ENCODE data around the gene IQCE. TPM values are rescaled to one million over a fixed set of nuclear protein-coding genes. Genes with fewer than 3 reads are reported as not detected.
A peak's percentile ranks its signal among the peaks of the same experiment; 100 is the strongest.

The IQCE gene
- total and polyA plus RNA-seq, 2 donors from 2014 or later: 6.1 to 27.8 TPM

DNA sequence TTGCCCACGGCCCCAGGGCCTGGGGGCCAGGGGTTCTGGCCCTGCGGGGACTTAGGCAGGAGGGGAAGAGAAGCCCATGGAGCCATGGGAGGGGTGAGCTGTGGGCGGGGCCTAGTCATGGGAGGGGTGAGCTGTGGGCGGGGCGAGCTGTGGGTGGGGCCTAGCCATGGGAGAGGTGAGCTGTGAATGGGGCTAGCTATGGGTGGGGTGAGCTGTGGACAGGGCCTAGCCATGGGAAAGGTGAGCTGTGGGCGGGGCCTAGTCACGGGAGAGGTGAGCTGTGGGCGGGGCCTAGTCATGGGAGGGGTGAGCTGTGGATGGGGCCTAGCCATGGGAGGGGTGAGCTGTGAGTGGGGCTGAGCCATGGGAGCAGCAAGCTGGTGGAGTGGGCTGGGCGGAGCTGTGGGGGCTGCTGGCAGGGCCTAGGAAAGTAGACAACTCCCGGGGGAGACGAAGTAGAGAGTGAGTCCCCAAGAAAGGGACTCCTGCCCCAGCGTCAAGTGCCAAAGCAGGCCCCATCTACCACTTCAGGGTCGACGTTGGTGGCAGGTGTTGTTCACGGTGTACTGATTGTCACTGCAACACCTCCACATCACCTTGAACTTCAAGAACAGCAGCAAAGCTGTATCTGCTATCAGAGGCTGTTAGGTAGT is 53.8 kb downstream of the IQCE start:
- no peak overlapping the region for H3K4me3 ChIP-seq (ENCODE audit: low read length in 3 of 3)
- peak in 2 of 5 donors; percentile 11 to 76 for DNase-seq
- no peak overlapping the region for H3K27ac ChIP-seq (ENCODE audit: low read depth in 2 of 2, low read length in 2 of 2)
- intact Hi-C loops (cut with DNase I): no loop called here
- no peaks in the 10 kb centered on the region for H3K27me3 ChIP-seq (ENCODE audit: control insufficient read depth, insufficient read depth, low read length)
- TF ChIP-seq CTCF (IDR thresholded peaks at IDR 0.05; ENCODE audit: borderline replicate concordance, extremely low read depth, insufficient read depth): no peak
- peaks cover 0 to 18% (median 10%) of the 10 kb centered on the region in 3 donors for H3K4me1 ChIP-seq (ENCODE audit: control insufficient read depth in 2 of 3, insufficient read depth in 2 of 3, low read depth in 1 of 3, low read length in 3 of 3)
- peaks cover 0 to 5% (median 0%) of the 10 kb centered on the region in 3 donors for H3K36me3 ChIP-seq (ENCODE audit: control insufficient read depth in 2 of 3, insufficient read depth in 3 of 3, low read length in 3 of 3)
- no peak for FAIRE-seq
- no peaks in the 10 kb centered on the region for H3K9me3 ChIP-seq (ENCODE audit: control insufficient read depth in 2 of 3, insufficient read depth in 1 of 3, low read length in 3 of 3)
- no peak overlapping the region for H3K9ac ChIP-seq (ENCODE audit: low read length in 3 of 3)

GRCh38 chr7:2613098-2613930 is 54.5 kb downstream of the IQCE start:
- Histone ChIP-seq H3K4me3 (ENCODE audit: low read length in 3 of 3) (no peak overlapping the region), H3K9me3 (ENCODE audit: control insufficient read depth in 2 of 3, insufficient read depth in 1 of 3, low read length in 3 of 3) (no peaks in the 10 kb centered on the region), H3K36me3 (ENCODE audit: control insufficient read depth in 2 of 3, insufficient read depth in 3 of 3, low read length in 3 of 3) (peaks cover 0 to 5% (median 0%) of the 10 kb centered on the region in 3 donors), H3K9ac (ENCODE audit: low read length in 3 of 3) (no peak overlapping the region), H3K4me1 (ENCODE audit: control insufficient read depth in 2 of 3, insufficient read depth in 2 of 3, low read depth in 1 of 3, low read length in 3 of 3) (peaks cover 4 to 20% (median 10%) of the 10 kb centered on the region in 3 donors), H3K27me3 (ENCODE audit: control insufficient read depth, insufficient read depth, low read length) (no peaks in the 10 kb centered on the region), H3K27ac (ENCODE audit: low read depth in 2 of 2, low read length in 2 of 2) (peak overlapping the region in 1 of 2 donors; percentile 10)
- no peak for FAIRE-seq
- intact Hi-C loops (cut with DNase I): no loop called here
- no peak for TF ChIP-seq CTCF (IDR thresholded peaks at IDR 0.05; ENCODE audit: borderline replicate concordance, extremely low read depth, insufficient read depth)
- DNase-seq: peak in 2 of 5 donors; percentile 11 to 57

GRCh38 chr7:2613931-2614600 is 55.3 kb downstream of the IQCE start:
- H3K4me3 ChIP-seq (ENCODE audit: low read length in 3 of 3): peak overlapping the region in 1 of 3 donors; percentile 10
- H3K27ac ChIP-seq (ENCODE audit: low read depth in 2 of 2, low read length in 2 of 2): no peak overlapping the region
- H3K27me3 ChIP-seq (ENCODE audit: control insufficient read depth, insufficient read depth, low read length): no peaks in the 10 kb centered on the region
- no peak for TF ChIP-seq CTCF (IDR thresholded peaks at IDR 0.05; ENCODE audit: borderline replicate concordance, extremely low read depth, insufficient read depth)
- H3K36me3 ChIP-seq (ENCODE audit: control insufficient read depth in 2 of 3, insufficient read depth in 3 of 3, low read length in 3 of 3): peaks cover 0 to 5% (median 0%) of the 10 kb centered on the region in 3 donors
- intact Hi-C loops (cut with DNase I): no loop called here
- no peak for FAIRE-seq
- peak in 2 of 5 donors; percentile 59 to 81 for DNase-seq
- peaks cover 4 to 25% (median 10%) of the 10 kb centered on the region in 3 donors for H3K4me1 ChIP-seq (ENCODE audit: control insufficient read depth in 2 of 3, insufficient read depth in 2 of 3, low read depth in 1 of 3, low read length in 3 of 3)
- no peaks in the 10 kb centered on the region for H3K9me3 ChIP-seq (ENCODE audit: control insufficient read depth in 2 of 3, insufficient read depth in 1 of 3, low read length in 3 of 3)
- peak overlapping the region in 1 of 3 donors; percentile 16 for H3K9ac ChIP-seq (ENCODE audit: low read length in 3 of 3)

Data from kidney (tissue), 14 donors.